Measurements from ENCODE around the gene RTP5.
"Not testable (repeated sequence)": the region's sequence is repeated elsewhere in the genome, so short reads cannot be mapped to it uniquely, and the experiment has no call there.

RTP5 gene

GRCh38 chr2:241869087-241869961 is at the start of gene RTP5:
TSS of gene RTP5 (plus strand) at chr2:241869729. CDS start at chr2:241869757, 28 bp downstream.
- DNase-seq (ENCODE audit: low spot score) = no peak

DNA sequence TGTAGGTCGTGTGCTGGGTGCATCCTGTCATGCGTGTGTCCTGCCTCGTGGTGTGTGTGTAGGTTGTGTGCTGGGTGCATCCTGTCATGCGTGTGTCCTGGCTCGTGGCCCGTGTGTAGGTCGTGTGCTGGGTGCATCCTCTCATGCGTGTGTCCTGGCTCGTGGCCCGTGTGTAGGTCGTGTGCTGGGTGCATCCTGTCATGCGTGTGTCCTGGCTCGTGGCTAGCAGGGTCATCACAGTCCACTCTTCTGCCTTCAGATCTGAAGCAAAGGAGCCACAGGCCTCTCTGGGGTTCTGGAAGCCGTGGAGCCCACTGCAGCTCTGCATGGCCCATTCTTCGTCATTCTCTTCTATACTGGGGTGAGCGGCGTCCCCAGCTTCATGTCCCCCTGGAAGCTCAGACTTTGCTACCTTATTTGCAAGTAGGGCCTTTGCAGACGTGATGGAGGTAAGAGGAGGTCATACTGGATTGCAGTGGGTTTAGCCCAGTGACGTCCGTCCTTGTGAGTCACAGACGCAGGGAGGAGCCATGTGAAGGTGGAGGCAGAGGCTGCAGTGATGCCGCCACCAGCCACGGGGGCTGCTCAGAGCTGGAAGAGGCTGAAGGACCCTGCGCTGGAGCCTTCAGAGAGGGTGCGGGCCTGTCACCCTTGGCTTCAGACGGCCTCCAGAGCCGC is 49.4 kb upstream of the RTP5 start:
- DNase-seq (ENCODE audit: low spot score) = not testable (repeated sequence)

GRCh38 chr2:241820625-241821384 is 48.7 kb upstream of the RTP5 start:
- DNase-seq (ENCODE audit: low spot score) = no peak

GRCh38 chr2:241821460-241822263 is 47.9 kb upstream of the RTP5 start:
- no peak for DNase-seq (ENCODE audit: low spot score)

DNA sequence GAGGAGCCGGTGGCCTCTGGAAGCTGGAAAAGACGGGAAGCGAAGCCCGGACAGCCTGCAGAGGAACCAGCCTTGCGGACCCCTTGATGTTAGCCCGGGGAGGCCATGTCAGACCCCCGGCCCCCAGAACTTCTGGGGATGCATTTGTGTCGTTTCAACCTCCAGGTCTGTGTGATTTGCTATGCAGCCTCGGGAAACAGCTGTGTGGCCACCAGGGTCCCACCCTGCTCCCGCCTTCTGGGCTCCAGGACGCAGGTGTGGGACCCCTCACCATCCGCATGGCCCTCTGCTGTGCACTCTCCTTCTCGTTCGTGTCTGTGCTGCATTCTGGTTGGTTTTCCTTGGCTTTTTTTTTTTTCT is 47.3 kb upstream of the RTP5 start:
- DNase-seq (ENCODE audit: low spot score) = no peak

GRCh38 chr2:241823531-241824437 is 45.7 kb upstream of the RTP5 start:
- not testable (repeated sequence) for DNase-seq (ENCODE audit: low spot score)

- DNase-seq (ENCODE audit: low spot score) = no peak
Measured at GRCh38 chr2:241827394-241827793, 42.1 kb upstream of the RTP5 start.

DNA sequence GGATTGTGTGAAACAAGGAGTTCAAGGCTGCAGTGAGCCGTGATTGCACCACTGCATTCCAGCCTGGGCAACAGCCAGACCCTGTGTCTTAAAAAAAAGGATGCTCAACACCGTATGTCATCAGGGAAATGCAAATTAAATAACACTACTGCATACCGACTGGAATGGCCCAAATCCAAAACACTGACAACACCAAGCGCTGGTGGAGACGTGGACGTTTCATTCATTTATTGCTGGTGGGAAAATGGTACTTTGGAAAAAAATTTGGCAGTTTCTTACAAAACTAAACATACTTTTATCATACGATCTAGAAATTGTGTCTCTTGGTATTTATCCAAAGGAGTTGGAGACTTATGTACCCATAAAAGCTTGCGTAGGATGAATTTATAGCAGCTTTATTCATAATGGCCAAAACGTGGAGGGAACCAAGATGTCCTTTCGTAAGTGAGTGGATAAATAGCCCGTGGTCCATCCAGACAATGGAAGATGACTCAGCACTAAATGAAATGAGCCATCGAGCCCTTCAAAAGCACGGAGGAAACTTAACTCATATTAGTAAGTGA is 36.3 kb upstream of the RTP5 start:
- no peak for DNase-seq (ENCODE audit: low spot score)

- DNase-seq (ENCODE audit: low spot score) = not testable (repeated sequence)
Measured at GRCh38 chr2:241833756-241834526, 35.6 kb upstream of the RTP5 start.

DNA sequence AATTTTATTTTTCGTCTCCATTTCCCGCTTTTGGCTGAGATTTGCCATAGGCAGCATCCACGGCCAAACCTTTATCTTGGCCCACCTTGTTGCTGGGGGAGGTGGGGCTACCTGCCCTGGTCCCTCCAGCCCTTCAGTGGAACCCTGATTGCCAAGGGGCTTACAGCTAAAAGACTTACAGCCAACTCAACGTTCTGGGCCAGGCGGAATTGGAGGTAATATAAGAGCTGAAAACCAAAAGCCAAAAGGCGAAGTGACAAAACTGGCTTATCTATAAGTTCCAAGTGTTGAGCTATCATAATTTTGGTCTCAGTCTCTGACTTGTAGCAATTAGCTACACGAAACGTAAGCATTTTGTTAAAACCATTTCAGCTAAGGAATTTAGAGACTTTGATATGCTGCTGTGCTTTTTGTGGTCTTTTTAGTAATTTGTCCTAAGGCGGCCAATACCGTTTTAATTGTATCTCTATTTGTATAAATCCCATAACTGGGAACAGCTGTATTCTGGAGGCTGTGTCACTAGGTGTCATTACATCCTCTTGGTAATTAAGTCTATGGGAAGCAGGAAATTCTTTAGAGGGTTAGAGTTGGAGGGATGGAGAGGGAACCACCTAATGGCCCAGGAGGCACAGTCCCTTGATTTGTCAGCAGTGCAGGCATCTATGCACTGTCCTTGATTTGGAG is 34.9 kb upstream of the RTP5 start:
- DNase-seq (ENCODE audit: low spot score) = no peak

GRCh38 chr2:241835611-241836010 is 33.9 kb upstream of the RTP5 start:
- DNase-seq (ENCODE audit: low spot score) = no peak

- DNase-seq (ENCODE audit: low spot score) = no peak
Measured at GRCh38 chr2:241836292-241836691, 33.2 kb upstream of the RTP5 start.

DNA sequence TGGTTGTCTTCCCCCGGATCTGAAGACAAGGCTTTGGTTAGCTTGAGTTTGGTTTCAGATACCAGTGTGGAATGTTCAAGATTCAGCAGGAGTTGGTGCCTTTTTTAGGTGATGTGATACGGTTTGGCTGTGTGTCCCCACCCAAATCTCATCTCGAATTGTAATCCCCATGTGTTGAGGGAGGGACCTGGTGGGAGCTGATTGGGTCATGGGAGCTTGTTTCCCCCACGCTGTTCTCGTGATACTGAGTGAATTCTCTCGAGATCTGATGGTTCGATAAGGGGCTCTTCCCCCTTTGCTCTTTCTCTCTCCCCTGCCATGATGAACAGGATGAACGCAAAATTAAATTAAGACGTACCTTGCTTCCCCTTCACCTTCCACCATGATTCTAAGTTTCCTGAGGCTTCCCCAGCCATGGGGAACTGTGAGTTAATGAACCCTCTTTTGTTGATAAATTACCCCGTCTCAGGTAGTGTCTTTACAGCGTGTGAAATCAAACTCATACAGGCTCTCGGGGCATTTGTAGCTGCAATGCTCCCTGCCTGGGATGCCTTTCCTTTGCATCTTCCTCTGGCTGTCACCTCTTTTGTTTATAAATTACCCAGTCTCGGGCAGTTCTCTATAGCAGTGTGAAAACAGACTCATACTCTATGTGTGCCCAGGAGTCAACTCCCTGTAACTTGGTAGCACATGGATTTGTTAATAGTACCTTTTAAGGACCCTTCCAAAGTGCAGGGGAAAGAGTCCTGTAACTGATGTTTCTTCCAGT is 32.1 kb upstream of the RTP5 start:
- no peak for DNase-seq (ENCODE audit: low spot score)

DNA sequence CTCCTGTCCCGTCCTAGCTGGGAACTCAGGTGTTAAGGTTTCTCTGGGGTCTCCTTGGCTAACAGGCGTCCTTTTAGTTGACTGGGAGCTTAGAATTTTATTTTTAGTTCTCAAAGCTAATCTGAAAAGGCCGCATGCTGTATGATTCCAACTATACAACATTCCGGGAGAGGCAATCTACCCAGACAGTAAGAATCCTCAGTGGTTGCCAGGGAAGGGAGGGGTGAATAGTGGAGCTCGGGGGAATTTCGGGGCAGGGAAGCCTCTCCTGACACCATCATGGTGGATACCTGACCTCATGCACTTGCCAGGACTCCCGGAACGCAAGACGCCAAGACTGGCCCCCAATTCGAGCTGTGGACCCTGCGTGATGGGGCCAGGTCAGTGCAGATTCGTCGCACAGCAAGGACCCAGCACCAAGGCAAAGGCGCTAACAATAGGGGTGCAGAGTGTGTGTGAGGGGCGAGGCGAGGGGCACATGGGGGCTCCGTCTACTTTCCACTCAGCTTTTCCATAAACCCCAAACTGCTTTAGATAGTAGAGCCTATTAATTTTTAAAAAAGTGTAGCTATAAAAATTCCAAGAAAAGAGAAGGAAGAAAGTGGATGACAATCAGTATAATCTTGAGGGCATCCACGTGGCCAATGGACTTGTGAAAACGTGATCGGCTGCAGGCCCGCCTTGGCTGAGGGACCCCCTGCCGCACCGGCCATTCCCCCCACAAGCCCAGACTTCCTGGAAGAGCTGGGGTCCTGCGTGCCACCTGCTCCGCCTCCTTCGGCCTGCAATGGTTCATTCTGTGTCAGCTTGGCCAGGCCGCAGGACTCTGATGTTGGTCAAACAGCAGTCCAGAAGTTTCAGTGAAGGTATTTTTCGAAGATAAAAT is 28.1 kb upstream of the RTP5 start:
- DNase-seq (ENCODE audit: low spot score) = no peak

DNA sequence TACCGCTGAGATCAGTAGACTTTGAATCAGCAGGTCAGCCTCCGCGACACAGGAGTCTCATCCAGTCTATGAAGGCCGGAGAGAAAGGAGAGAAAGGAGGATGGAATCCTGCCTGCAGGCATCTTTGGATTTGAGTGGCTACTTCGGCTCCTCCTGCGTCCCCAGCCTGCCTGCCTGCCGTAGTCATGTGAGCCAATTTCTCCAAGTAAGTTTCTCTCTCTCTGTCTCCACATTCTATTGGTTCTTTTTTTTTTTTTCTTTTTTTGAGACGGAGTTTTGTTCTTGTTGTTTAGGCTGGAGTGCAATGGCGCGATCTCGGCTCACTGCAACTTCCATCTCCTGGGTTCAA is 27.5 kb upstream of the RTP5 start:
- no peak for DNase-seq (ENCODE audit: low spot score)

- no peak for DNase-seq (ENCODE audit: low spot score)
Measured at GRCh38 chr2:241842620-241843211, 26.8 kb upstream of the RTP5 start.
